Stimulated activated naive B cell treated with anti-CD40 and anti-IgM and Interleukin-4, amounts not matched to agents 10 μg/mL and 1 μg/mL and 100 μg/mL, for 72 hours (primary cell): ENCODE measurements around the gene RERE.
A peak's percentile ranks its signal among the peaks of the same experiment; 100 is the strongest.
"Not testable (repeated sequence)": the region's sequence is repeated elsewhere in the genome, so short reads cannot be mapped to it uniquely, and the experiment has no call there.

Experiments
- ATAC-seq, 2 donors: fragments of 150-1000 bp; cut with Tn5 transposase; replicated peaks; 2 replicates each; pipeline ENCODE4 v1.10.0; 2021; ENCODE audit warnings: moderate library complexity in 1 of 2
- DNase-seq: peaks from one replicate; pipeline ENCODE4 v3.0.0; 2021
- H3K27ac Mint-ChIP-seq: one replicate; pipeline ENCODE4 v1.8.0; 2022; ENCODE audit warnings: mild to moderate bottlenecking, mixed read lengths
- H3K27me3 Mint-ChIP-seq, 2 donors: one replicate each; pipeline ENCODE4 v1.8.0; 2022; ENCODE audit warnings: mixed read lengths in 2 of 2
- H3K36me3 Mint-ChIP-seq, 2 donors: one replicate each; pipeline ENCODE4 v1.8.0; 2022; ENCODE audit warnings: mixed read lengths in 2 of 2, mild to moderate bottlenecking in 1 of 2
- H3K4me1 Mint-ChIP-seq, 2 donors: one replicate each; pipeline ENCODE4 v1.8.0; 2022; ENCODE audit warnings: mixed read lengths in 2 of 2, mild to moderate bottlenecking in 1 of 2
- H3K4me3 Mint-ChIP-seq, 2 donors: one replicate each; pipeline ENCODE4 v1.8.0; 2022; ENCODE audit warnings: mild to moderate bottlenecking in 2 of 2, mixed read lengths in 2 of 2, moderate library complexity in 1 of 2
- H3K9me3 Mint-ChIP-seq, 2 donors: one replicate each; pipeline ENCODE4 v1.8.0; 2022; ENCODE audit warnings: mixed read lengths in 2 of 2, mild to moderate bottlenecking in 1 of 2

The RERE gene

GRCh38 chr1:8702472-8702849 lies 115.0 kb downstream of the RERE start:
- Mint-ChIP-seq H3K27ac (peak overlapping the region; percentile 96), H3K9me3 (no peaks in the 10 kb centered on the region), H3K27me3 (no peaks in the 10 kb centered on the region), H3K4me1 (peaks cover 27 to 55% of the 10 kb centered on the region in 2 donors), H3K4me3 (peak overlapping the region; percentile 86 to 91), H3K36me3 (peaks cover under 1 to 14% of the 10 kb centered on the region in 2 donors)
- DNase-seq (no peak), ATAC-seq (no peak)

- peak overlapping the region; percentile 86 to 91 for H3K4me3 Mint-ChIP-seq
- peaks cover 25 to 50% of the 10 kb centered on the region in 2 donors for H3K4me1 Mint-ChIP-seq
- peaks cover 1 to 14% of the 10 kb centered on the region in 2 donors for H3K36me3 Mint-ChIP-seq
- peak overlapping the region; percentile 96 for H3K27ac Mint-ChIP-seq
- ATAC-seq (no peak), DNase-seq (no peak)
- no peaks in the 10 kb centered on the region for H3K9me3 Mint-ChIP-seq
- no peaks in the 10 kb centered on the region for H3K27me3 Mint-ChIP-seq
These were observed 115.5 kb downstream of the RERE start for GRCh38 chr1:8701794-8702471.

GRCh38 chr1:8699679-8700078 lies 117.8 kb downstream of the RERE start:
- peak overlapping the region in 1 of 2 donors; percentile 32 for H3K4me3 Mint-ChIP-seq
- DNase-seq (no peak), ATAC-seq (no peak)
- H3K4me1 Mint-ChIP-seq = peaks cover 32 to 59% of the 10 kb centered on the region in 2 donors
- H3K27ac Mint-ChIP-seq = peak overlapping the region; percentile 34
- H3K9me3 Mint-ChIP-seq = no peaks in the 10 kb centered on the region
- H3K36me3 Mint-ChIP-seq = peaks cover 1 to 22% of the 10 kb centered on the region in 2 donors
- H3K27me3 Mint-ChIP-seq = no peaks in the 10 kb centered on the region

GRCh38 chr1:8698937-8699447 lies 118.4 kb downstream of the RERE start:
- no peak for DNase-seq
- H3K27ac Mint-ChIP-seq = peak overlapping the region; percentile 75

GRCh38 chr1:8698012-8698630 lies 119.3 kb downstream of the RERE start:
- H3K36me3 Mint-ChIP-seq = peaks cover 1 to 22% of the 10 kb centered on the region in 2 donors
- H3K27me3 Mint-ChIP-seq = no peaks in the 10 kb centered on the region
- DNase-seq (no peak), ATAC-seq (no peak)
- H3K4me3 Mint-ChIP-seq = no peak overlapping the region
- H3K4me1 Mint-ChIP-seq = peaks cover 32 to 61% of the 10 kb centered on the region in 2 donors
- no peak overlapping the region for H3K27ac Mint-ChIP-seq
- H3K9me3 Mint-ChIP-seq = no peaks in the 10 kb centered on the region

More at GRCh38 chr1:8698937-8699447, 118.4 kb downstream of the RERE start:
- H3K4me1 Mint-ChIP-seq = peaks cover 32 to 61% of the 10 kb centered on the region in 2 donors
- peaks cover 1 to 22% of the 10 kb centered on the region in 2 donors for H3K36me3 Mint-ChIP-seq
- ATAC-seq = no peak
- no peaks in the 10 kb centered on the region for H3K9me3 Mint-ChIP-seq
- no peak overlapping the region for H3K4me3 Mint-ChIP-seq
- H3K27me3 Mint-ChIP-seq = no peaks in the 10 kb centered on the region

- not testable (repeated sequence) for H3K27ac Mint-ChIP-seq, H3K4me3 Mint-ChIP-seq, ATAC-seq, H3K9me3 Mint-ChIP-seq, H3K27me3 Mint-ChIP-seq, DNase-seq
- Mint-ChIP-seq H3K36me3 (peaks cover 1 to 16% of the 10 kb centered on the region in 2 donors), H3K4me1 (peaks cover 29 to 57% of the 10 kb centered on the region in 2 donors)
These were observed 122.0 kb downstream of the RERE start for GRCh38 chr1:8695442-8695841.

GRCh38 chr1:8693107-8693506 lies 124.3 kb downstream of the RERE start:
- ATAC-seq (no peak), DNase-seq (no peak)
- no peak overlapping the region for H3K27ac Mint-ChIP-seq
- H3K4me3 Mint-ChIP-seq = no peak overlapping the region
- peaks cover 32 to 62% of the 10 kb centered on the region in 2 donors for H3K4me1 Mint-ChIP-seq
- H3K27me3 Mint-ChIP-seq = no peaks in the 10 kb centered on the region
- peaks cover 2 to 3% of the 10 kb centered on the region in 2 donors for H3K9me3 Mint-ChIP-seq
- H3K36me3 Mint-ChIP-seq = peaks cover 5 to 12% of the 10 kb centered on the region in 2 donors

GRCh38 chr1:8691662-8692061 lies 125.8 kb downstream of the RERE start:
- Mint-ChIP-seq H3K36me3 (peaks cover 4 to 14% of the 10 kb centered on the region in 2 donors), H3K4me3 (no peak overlapping the region), H3K27ac (no peak overlapping the region), H3K9me3 (peaks cover 2 to 3% of the 10 kb centered on the region in 2 donors), H3K4me1 (peaks cover 41 to 76% of the 10 kb centered on the region in 2 donors), H3K27me3 (no peaks in the 10 kb centered on the region)
- DNase-seq (no peak), ATAC-seq (no peak)

GRCh38 chr1:8690253-8690525 lies 127.3 kb downstream of the RERE start:
- ATAC-seq (no peak), DNase-seq (no peak)
- Mint-ChIP-seq H3K9me3 (peaks cover 2 to 3% of the 10 kb centered on the region in 2 donors), H3K27me3 (no peaks in the 10 kb centered on the region), H3K4me3 (no peak overlapping the region), H3K27ac (peak overlapping the region; percentile 68), H3K36me3 (peaks cover 4 to 7% of the 10 kb centered on the region in 2 donors), H3K4me1 (peaks cover 42 to 78% of the 10 kb centered on the region in 2 donors)

GRCh38 chr1:8689431-8690252 lies 127.8 kb downstream of the RERE start:
- H3K36me3 Mint-ChIP-seq = peaks cover 4 to 7% of the 10 kb centered on the region in 2 donors
- H3K4me3 Mint-ChIP-seq = peak overlapping the region; percentile 25 to 48
- DNase-seq (no peak), ATAC-seq (peak; percentile 46 to 64)
- H3K27ac Mint-ChIP-seq = peak overlapping the region; percentile 68
- H3K4me1 Mint-ChIP-seq = peaks cover 42 to 78% of the 10 kb centered on the region in 2 donors
- no peaks in the 10 kb centered on the region for H3K27me3 Mint-ChIP-seq
- H3K9me3 Mint-ChIP-seq = peaks cover 2 to 3% of the 10 kb centered on the region in 2 donors

- Mint-ChIP-seq H3K4me3 (no peak overlapping the region), H3K9me3 (peaks cover 2 to 3% of the 10 kb centered on the region in 2 donors), H3K27ac (no peak overlapping the region), H3K27me3 (no peaks in the 10 kb centered on the region), H3K36me3 (peaks cover 4 to 7% of the 10 kb centered on the region in 2 donors), H3K4me1 (peaks cover 35 to 72% of the 10 kb centered on the region in 2 donors)
- DNase-seq (no peak), ATAC-seq (no peak)
These were observed 129.9 kb downstream of the RERE start for GRCh38 chr1:8687538-8687937.

GRCh38 chr1:8687039-8687438 lies 130.4 kb downstream of the RERE start:
- Mint-ChIP-seq H3K27me3 (no peaks in the 10 kb centered on the region), H3K4me1 (peaks cover 39 to 77% of the 10 kb centered on the region in 2 donors), H3K36me3 (peaks cover 4 to 7% of the 10 kb centered on the region in 2 donors), H3K4me3 (no peak overlapping the region), H3K9me3 (peaks cover 2 to 3% of the 10 kb centered on the region in 2 donors), H3K27ac (peak overlapping the region; percentile 89)
- ATAC-seq (peak; percentile 53 to 63), DNase-seq (no peak)

GRCh38 chr1:8685463-8685862 lies 132.0 kb downstream of the RERE start:
- Mint-ChIP-seq H3K27me3 (no peaks in the 10 kb centered on the region), H3K36me3 (peaks cover 4 to 7% of the 10 kb centered on the region in 2 donors), H3K27ac (no peak overlapping the region), H3K4me1 (peaks cover 41 to 74% of the 10 kb centered on the region in 2 donors), H3K9me3 (peaks cover 2 to 3% of the 10 kb centered on the region in 2 donors), H3K4me3 (no peak overlapping the region)
- DNase-seq (no peak), ATAC-seq (no peak)

- H3K4me1 Mint-ChIP-seq = peaks cover 36 to 65% of the 10 kb centered on the region in 2 donors
- ATAC-seq = no peak
- H3K4me3 Mint-ChIP-seq = no peak overlapping the region
These were observed 132.8 kb downstream of the RERE start for GRCh38 chr1:8684590-8684989.

More at GRCh38 chr1:8684590-8684989, 132.8 kb downstream of the RERE start:
- Mint-ChIP-seq H3K36me3 (peaks cover 0 to 3% of the 10 kb centered on the region in 2 donors), H3K27me3 (no peaks in the 10 kb centered on the region), H3K9me3 (no peaks in the 10 kb centered on the region), H3K27ac (peak overlapping the region; percentile 26)
- no peak for DNase-seq
